NCI-H2227 (cell line): ENCODE measurements around the gene VASN.

Source experiments
- DNase-seq: peaks from one replicate; lab custom pipeline; 2025; ENCODE audit not compliant: unreplicated experiment; lab: John Stamatoyannopoulos, UW

Gene VASN

DNA sequence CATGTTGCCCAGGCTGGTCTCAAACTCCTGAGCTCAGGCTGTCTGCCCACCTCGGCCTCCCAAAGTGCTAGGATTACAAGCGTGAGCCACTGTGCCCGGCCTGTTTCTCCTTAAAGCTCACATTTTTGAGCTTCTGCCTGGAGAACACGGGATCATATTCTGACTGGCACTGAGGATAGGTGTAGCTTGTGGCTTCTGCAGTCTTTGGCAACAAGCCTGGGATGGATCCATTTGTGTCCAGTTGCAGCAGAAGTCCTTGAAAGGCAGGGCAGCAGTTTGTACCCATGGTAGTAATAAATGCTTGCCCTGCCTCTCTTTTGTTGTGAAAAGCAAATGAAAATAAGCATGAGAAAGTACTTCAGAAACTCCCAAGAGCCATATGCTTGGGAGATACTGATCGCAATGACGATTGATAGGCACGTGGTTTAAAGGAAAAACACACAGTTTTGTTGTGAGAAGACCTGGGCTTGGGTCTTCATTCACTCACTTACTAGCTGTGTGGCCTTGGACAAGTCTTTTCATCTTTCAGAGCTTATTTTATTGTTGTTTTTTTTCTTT is 47.8 kb downstream of the VASN start:
- no peak for DNase-seq

- DNase-seq = no peak
Measured at GRCh38 chr16:4420505-4421105, 49.0 kb downstream of the VASN start.

DNA sequence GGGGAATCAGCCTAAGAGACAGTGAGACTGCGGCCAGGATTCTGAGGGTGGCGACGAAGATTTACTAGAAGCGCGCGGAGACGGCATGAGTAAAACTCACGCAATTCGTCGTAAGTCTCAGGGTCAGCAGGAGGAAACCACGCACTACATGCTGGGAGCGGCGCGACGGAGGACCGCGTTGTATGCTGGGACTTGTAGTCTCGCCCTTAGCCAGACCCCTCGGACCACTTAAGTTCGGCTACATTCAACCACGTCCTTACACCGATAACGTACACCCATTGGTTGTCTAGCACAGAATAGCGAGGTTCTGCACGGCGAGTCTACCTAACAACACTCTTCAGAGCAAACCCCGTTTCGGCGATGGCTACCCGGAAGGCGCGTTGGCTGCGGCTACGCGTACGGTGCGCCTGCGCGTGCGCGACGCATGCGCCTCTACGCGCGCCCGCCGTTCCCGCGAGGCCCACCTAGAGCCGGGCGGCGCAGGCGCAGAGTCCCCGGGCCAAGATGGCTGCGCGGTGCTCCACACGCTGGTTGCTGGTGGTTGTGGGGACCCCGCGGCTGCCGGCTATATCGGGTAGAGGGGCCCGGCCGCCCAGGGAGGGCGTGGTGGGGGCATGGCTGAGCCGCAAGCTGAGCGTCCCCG is 53.9 kb downstream of the VASN start, which contains the start of gene DNAJA3:
DNAJA3 (plus strand) TSS at position 491 of the 643 bp plus-strand sequence; CDS start at position 505, 14 bp downstream.
- peak; percentile 97 for DNase-seq

- DNase-seq = no peak
Measured at GRCh38 chr16:4426021-4426684, 54.5 kb downstream of the VASN start.

DNA sequence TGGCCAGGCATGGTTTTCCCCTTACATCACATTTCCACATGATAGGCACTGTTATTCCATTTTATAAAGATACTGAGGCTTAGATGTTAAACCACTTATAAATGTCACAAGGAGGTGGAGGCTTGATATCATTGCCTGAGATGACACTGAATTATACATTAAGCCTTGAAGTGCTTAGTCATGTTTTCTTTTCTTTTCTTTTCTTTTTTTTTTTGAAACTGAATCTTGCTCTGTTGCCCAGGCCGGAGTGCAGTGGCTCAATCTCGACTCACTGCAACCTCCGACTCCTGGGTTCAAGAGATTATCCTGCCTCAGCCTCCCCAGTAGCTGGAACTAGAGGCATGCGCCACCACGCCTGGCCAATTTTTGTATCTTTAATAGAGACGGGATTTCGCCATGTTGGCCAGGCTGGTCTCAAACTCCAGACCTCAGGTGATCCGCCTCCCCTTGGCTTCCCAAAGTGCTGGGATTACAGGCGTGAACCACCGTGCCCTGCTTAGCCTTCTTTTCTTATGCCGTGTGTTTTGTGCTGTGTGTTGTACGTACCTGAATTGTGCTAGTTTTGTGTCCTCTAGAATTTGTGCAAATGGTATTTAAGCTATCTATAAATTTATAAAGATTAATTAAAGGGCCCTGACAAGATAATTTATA is 55.2 kb downstream of the VASN start:
- no peak for DNase-seq

DNA sequence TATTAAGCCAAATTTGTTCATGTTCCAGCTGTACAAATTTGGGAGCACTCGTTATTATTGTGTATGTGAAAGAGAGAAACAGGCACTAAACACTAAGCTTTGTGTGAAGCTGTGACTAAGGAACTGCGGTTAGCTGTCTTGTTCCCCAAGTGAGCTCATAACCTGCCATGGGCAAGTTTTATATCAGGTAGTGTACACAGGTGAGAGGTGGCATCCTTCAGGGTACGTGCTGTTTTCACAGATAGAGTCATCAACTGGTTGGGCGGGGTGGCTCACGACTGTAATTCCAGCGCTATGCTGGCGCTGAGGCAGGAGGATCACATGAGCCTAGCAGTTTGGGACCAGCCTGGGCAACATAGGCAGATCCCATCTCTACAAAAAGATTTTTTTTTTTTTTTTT is 56.9 kb downstream of the VASN start:
- DNase-seq = no peak

- DNase-seq = no peak
Measured at GRCh38 chr16:4431023-4431422, 59.4 kb downstream of the VASN start.
